GM18868 (cell line): ENCODE results near the gene DRAP1.

Experiments used
- ATAC-seq: cut with Tn5 transposase; IDR thresholded peaks from one replicate; pipeline ENCODE4 v1.9.1; 2021; ENCODE audit warnings: mild to moderate bottlenecking, moderate library complexity; ENCODE audit not compliant: unreplicated experiment

DRAP1 gene

GRCh38 chr11:65961267-65962140 lies 42.3 kb downstream of the DRAP1 start, which contains the start of gene SART1:
Gene SART1, plus strand, starts transcription at chr11:65961734. Its CDS starts 47 bp downstream, at chr11:65961781.
- ATAC-seq, result peak; percentile 88

GRCh38 chr11:65962141-65962564 lies 42.9 kb downstream of the DRAP1 start:
- no peak for ATAC-seq

GRCh38 chr11:65964906-65965305 lies 45.7 kb downstream of the DRAP1 start:
- ATAC-seq, result no peak

- ATAC-seq, result no peak
These were observed 46.9 kb downstream of the DRAP1 start for GRCh38 chr11:65965986-65966762.

- no peak for ATAC-seq
These were observed 48.2 kb downstream of the DRAP1 start for GRCh38 chr11:65967329-65967934.

- no peak for ATAC-seq
These were observed 49.6 kb downstream of the DRAP1 start for GRCh38 chr11:65968600-65969482.
